K562 (cell line): Measurements from ENCODE around the gene LRRC37B.
"Not testable (repeated sequence)": the region's sequence is repeated elsewhere in the genome, so short reads cannot be mapped to it uniquely, and the experiment has no call there.

Experiments used
- EZH2 ChIP-seq: IDR thresholded peaks from 2 replicates; pipeline ENCODE4 v1.6.1; 2012; ENCODE audit warnings: low read depth, mild to moderate bottlenecking, inconsistent platforms, low read length, borderline replicate concordance
- FOXJ3 ChIP-seq: sonication (generic); formaldehyde crosslinking; IDR thresholded peaks from 2 replicates; pipeline ENCODE4 v1.4.0; 2020; ENCODE audit warnings: mild to moderate bottlenecking, missing genetic modification reagents
- SAFB2 ChIP-seq: fragments of 200-400 bp; formaldehyde crosslinking; IDR thresholded peaks from 2 replicates; pipeline ENCODE4 v1.6.1; 2018; ENCODE audit warnings: borderline replicate concordance, low read length, low read depth, moderate library complexity; ENCODE audit not compliant: severe bottlenecking
- ZNF175 ChIP-seq: fragments of 200-800 bp; sonication (Bioruptor generic); IDR thresholded peaks from 2 replicates; pipeline ENCODE4 v1.6.1; 2016; ENCODE audit warnings: low read depth, mild to moderate bottlenecking, missing genetic modification characterization, missing compliant biosample characterization
- TF ChIP-seq, protein P1 (sequence below): fragments of 250-450 bp; sonication (Bioruptor Pico); IDR thresholded peaks from 2 replicates; pipeline ENCODE4 v1.4.0; 2020; ENCODE audit warnings: mild to moderate bottlenecking, moderate library complexity
- TF ChIP-seq, protein P2 (sequence below), 3 experiments: IDR thresholded peaks in 2 of 3; conservative IDR thresholded peaks in 1 of 3; 2 replicates each; pipeline ENCODE4 v1.5.1; 2011 to 2012; ENCODE audit warnings: low read length in 3 of 3, mild to moderate bottlenecking in 3 of 3, control low read depth in 2 of 3, improper control_type of control experiment in 1 of 3, inconsistent platforms in 1 of 3, low read depth in 1 of 3, mixed read lengths in 1 of 3, moderate library complexity in 1 of 3; ENCODE audit not compliant: insufficient read depth in 2 of 3

DNA sequence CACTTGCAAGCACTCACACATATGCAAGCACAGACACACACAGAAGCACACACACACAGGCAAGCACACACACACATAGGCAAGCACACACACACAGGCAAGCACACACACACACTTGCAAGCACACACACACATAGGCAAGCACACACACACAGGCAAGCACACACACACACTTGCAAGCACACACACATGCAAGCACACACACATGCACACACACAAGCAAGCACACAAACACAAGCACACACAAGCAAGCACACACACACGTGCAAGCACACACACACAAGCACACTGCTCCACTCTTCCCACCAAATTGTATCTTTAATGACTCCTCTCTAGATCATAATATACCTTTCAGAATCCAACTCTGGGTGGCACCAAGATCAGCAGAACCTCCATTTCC lies 84.9 kb downstream of the LRRC37B start:
- TF ChIP-seq, protein P1, sequence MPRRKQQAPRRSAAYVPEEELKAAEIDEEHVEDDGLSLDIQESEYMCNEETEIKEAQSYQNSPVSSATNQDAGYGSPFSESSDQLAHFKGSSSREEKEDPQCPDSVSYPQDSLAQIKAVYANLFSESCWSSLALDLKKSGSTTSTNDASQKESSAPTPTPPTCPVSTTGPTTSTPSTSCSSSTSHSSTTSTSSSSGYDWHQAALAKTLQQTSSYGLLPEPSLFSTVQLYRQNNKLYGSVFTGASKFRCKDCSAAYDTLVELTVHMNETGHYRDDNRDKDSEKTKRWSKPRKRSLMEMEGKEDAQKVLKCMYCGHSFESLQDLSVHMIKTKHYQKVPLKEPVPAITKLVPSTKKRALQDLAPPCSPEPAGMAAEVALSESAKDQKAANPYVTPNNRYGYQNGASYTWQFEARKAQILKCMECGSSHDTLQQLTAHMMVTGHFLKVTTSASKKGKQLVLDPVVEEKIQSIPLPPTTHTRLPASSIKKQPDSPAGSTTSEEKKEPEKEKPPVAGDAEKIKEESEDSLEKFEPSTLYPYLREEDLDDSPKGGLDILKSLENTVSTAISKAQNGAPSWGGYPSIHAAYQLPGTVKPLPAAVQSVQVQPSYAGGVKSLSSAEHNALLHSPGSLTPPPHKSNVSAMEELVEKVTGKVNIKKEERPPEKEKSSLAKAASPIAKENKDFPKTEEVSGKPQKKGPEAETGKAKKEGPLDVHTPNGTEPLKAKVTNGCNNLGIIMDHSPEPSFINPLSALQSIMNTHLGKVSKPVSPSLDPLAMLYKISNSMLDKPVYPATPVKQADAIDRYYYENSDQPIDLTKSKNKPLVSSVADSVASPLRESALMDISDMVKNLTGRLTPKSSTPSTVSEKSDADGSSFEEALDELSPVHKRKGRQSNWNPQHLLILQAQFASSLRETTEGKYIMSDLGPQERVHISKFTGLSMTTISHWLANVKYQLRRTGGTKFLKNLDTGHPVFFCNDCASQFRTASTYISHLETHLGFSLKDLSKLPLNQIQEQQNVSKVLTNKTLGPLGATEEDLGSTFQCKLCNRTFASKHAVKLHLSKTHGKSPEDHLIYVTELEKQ, result not testable (repeated sequence)
- TF ChIP-seq EZH2; FOXJ3; ZNF175 (CRISPR knock-in tag); SAFB2: not testable (repeated sequence)
- TF ChIP-seq, protein P2, sequence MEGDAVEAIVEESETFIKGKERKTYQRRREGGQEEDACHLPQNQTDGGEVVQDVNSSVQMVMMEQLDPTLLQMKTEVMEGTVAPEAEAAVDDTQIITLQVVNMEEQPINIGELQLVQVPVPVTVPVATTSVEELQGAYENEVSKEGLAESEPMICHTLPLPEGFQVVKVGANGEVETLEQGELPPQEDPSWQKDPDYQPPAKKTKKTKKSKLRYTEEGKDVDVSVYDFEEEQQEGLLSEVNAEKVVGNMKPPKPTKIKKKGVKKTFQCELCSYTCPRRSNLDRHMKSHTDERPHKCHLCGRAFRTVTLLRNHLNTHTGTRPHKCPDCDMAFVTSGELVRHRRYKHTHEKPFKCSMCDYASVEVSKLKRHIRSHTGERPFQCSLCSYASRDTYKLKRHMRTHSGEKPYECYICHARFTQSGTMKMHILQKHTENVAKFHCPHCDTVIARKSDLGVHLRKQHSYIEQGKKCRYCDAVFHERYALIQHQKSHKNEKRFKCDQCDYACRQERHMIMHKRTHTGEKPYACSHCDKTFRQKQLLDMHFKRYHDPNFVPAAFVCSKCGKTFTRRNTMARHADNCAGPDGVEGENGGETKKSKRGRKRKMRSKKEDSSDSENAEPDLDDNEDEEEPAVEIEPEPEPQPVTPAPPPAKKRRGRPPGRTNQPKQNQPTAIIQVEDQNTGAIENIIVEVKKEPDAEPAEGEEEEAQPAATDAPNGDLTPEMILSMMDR (IDR thresholded peaks at IDR 0.05 in 2 of 3, conservative IDR thresholded peaks at IDR 0.05 in 1 of 3; ENCODE audit: insufficient read depth in 2 of 3, low read depth in 1 of 3, low read length in 3 of 3), result not testable (repeated sequence)
